HPDE6-E6E7 (cell line): ENCODE results near the gene ZDHHC18.
"Not testable (repeated sequence)": the region's sequence is repeated elsewhere in the genome, so short reads cannot be mapped to it uniquely, and the experiment has no call there.

ENCODE experiments used
- DNase-seq: peaks from one replicate; pipeline ENCODE4 v3.0.0; 2011; ENCODE audit warnings: missing footprints; ENCODE audit errors: extremely low spot score

The ZDHHC18 gene

GRCh38 chr1:26858891-26859640 is 32.6 kb downstream of the ZDHHC18 start:
- DNase-seq, result peak; percentile 84

GRCh38 chr1:26861286-26861701 is 34.8 kb downstream of the ZDHHC18 start:
- DNase-seq, result no peak

DNA sequence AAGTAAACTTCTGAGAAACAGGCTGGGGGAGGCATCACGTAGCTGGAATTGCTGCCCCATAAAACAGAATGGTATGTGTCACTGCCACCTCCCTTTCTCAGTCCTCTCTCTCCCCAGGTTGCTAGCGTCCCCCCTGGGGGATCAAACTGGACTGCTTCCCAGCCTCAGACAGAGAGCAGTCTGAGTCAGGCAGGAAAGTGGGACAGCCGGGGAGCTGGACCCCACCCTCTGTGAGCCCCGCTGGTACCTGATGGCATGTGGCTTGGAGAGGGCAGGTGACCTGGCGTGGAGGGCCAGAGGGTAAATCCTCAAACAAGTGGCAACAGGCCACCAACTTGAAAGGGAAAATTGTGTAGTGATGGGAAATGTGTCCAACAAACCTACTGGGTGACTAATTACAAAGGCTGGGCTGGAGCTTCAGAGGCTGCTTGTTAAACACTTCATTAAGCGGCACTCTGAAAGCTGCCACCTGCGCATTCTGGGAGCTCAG is 35.4 kb downstream of the ZDHHC18 start:
- no peak for DNase-seq

DNA sequence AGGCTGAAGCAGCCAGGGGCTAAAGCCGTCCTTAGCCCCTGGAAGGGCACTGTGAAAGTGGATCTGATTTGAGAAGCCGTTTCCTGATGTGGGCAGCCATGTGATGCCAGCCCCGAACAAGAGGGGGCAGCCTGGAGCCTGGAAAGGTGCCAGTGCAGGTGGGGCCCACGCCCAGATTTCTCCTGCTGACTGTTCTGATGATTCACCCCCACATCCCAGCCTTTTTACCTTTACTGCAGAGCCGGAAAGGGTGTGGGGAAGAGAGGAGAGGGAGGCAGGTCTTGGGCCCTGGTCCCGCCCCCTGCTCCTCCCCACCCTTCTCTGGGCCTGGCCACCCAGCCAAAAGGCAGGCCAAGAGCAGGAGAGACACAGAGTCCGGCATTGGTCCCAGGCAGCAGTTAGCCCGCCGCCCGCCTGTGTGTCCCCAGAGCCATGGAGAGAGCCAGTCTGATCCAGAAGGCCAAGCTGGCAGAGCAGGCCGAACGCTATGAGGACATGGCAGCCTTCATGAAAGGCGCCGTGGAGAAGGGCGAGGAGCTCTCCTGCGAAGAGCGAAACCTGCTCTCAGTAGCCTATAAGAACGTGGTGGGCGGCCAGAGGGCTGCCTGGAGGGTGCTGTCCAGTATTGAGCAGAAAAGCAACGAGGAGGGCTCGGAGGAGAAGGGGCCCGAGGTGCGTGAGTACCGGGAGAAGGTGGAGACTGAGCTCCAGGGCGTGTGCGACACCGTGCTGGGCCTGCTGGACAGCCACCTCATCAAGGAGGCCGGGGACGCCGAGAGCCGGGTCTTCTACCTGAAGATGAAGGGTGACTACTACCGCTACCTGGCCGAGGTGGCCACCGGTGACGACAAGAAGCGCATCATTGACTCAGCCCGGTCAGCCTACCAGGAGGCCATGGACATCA is 36.5 kb downstream of the ZDHHC18 start, which contains the start of gene SFN:
Gene SFN (plus strand): TSS at position 369 of the 904 bp plus-strand sequence. CDS start 64 bp downstream, at position 433.
- DNase-seq, result peak; percentile 71

DNA sequence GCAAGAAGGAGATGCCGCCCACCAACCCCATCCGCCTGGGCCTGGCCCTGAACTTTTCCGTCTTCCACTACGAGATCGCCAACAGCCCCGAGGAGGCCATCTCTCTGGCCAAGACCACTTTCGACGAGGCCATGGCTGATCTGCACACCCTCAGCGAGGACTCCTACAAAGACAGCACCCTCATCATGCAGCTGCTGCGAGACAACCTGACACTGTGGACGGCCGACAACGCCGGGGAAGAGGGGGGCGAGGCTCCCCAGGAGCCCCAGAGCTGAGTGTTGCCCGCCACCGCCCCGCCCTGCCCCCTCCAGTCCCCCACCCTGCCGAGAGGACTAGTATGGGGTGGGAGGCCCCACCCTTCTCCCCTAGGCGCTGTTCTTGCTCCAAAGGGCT is 37.2 kb downstream of the ZDHHC18 start:
- no peak for DNase-seq

DNA sequence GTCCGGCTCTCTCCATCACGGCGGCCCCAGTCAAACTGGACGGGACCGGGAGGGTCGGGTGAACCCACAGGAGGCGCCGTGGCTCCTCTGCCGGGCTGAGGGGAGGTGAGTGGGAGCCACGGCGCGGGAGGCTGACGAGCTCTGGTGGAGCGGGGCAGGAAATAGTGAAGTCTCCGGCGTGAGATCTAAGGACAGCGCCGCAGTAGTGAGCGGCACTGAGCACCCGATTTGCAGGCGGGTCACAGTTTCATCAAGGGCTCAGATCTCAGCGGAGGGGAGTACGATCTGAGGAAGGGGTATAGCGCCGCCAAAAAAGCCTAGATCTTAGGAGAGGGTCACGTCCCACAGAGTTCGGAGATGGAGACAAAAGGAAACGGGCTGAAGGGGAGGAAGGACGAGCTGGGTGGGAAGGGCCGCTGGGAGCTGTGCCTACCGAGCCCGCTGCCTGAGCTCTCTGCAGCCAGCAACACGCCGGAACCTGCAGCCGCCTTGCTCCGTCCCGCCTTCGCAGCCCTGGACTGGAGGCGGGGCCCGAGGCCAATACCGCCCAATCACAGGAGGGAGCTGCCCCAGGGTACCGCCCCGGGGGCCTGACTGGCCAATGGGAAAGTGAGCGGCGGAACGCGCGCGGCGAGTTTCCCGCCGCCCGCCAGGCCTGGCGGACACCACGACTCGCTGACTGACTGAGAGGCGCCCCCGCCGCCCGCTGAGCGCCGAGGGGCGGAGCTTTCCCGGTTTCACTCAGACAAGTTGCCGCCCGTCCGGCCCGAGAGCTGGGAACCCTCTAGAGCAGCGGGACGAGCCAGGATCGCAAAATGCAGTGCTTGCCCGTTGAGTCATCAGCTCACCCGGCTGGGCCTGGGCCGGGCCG is 38.4 kb downstream of the ZDHHC18 start:
- DNase-seq, result peak; percentile 77

- not testable (repeated sequence) for DNase-seq
Observed at GRCh38 chr1:26873097-26873496, 46.6 kb downstream of the ZDHHC18 start.

DNA sequence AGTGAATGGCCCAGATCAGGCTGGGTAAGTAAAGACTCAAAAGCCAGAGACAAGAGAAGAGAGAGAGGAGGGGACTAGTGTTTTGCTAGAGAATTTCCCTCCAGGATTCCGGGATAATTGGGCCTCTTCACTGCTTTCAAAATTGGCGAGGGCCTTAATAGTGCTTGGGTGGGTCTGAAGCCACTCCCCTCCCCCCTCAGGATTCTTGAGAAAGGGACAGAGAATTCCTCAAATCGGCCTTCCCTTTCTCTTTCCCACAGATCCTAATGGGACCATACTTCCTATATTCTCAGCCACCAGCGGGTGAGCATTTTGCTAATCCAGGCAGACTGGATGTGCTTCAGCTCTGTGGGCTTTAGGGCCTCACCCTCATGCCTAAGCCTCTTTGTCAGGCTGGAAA is 48.4 kb downstream of the ZDHHC18 start:
- DNase-seq, result no peak

DNA sequence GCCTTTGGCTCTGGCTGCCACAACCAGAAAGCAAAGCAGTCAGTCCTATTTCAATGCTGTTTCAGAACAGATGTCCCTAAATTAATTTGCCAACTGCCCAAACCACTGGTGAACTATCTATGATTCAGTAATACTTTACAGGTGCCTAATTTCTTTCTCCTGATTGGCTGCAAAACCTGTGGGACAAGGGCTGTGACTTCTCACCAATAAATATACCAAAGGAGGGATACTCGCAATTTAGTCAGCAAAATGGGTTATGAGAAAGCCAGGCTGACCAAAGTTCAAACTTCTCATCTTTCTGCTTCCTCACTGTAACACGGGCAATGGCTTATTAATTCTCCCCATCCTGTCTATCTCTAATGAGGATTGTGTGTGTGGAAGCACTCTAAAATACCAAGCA is 50.8 kb downstream of the ZDHHC18 start:
- DNase-seq, result no peak

DNA sequence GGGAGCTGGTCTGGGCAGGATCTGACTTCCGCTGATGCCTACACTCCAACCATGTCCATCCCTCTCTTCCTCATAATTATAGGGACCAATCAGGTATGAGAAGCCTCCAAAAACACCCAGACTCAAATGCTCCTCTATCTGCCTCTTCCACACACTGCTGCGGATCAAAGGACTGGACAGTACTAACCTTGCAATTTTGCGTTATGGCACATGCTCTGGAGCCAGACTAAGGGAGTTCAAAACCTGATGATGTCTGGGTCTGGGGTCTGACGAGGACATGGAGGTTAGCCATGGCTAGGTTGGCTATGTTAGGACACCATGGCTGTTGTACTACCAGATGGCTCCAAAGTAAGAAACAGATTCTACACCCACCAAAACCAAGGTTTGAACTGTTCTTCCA is 53.3 kb downstream of the ZDHHC18 start:
- DNase-seq, result no peak

- not testable (repeated sequence) for DNase-seq
Observed at GRCh38 chr1:26881611-26882010, 55.1 kb downstream of the ZDHHC18 start.

- no peak for DNase-seq
Observed at GRCh38 chr1:26882696-26883463, 56.4 kb downstream of the ZDHHC18 start.

DNA sequence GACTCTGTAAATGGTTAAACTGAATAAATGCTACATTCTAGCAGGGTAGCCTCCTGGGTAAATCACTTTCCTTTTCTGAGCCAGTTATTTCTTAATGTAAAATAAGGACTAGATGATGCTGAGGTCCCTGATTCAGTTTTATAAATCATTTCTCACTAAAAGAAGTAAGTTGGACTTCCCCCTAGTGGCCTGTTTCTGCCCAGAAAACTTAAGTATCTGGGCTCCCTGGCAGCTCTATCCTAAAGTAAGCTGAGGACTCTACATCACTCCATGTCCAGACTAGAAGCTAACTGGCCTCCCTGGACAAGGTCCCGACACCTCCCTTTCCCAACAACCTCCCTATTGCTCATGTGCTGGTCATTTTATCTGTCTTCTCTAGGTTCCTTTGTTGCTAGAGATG is 60.6 kb downstream of the ZDHHC18 start:
- DNase-seq, result no peak

DNA sequence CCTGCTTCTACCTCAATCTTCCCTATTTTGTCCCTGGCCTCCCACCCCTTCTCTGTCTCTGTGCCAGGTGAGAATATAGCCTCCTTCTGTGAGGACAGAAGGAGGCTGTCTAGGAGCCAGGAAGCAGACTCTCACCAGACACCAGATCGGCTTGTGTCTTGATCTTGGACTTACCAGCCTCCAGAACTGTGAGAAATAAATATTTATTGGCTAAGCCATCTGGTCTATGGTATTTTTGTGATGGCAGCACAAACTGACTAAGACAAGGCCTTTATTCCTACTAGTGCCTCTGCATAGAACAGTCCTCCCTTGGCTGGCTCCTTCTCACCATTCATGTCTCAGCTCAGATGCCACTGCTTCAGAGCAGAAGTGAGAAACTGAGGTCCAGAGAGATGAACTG is 61.7 kb downstream of the ZDHHC18 start:
- no peak for DNase-seq

- DNase-seq, result peak; percentile 74
Observed at GRCh38 chr1:26889551-26890466, 63.3 kb downstream of the ZDHHC18 start, which contains the start of gene GPN2. Gene GPN2, minus strand, starts transcription at chr1:26890283. Its CDS starts 187 bp downstream, at chr1:26890096.

DNA sequence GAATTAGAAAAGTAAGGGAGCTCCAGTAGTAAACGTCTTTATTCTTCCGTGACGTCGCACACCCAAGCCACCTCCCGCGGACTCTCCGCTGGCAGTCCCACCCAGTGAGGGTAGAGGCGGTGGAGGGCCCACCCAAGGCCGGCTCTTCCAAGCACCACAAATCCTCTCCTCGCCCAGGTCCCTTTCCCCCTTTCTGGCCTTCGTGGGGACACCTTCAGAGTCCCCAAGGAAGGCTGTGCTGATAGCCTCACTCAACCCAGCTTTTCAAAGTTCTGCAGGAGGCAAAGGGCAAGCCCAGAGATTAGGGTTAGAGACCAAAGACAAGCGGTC is 63.9 kb downstream of the ZDHHC18 start:
- no peak for DNase-seq

DNA sequence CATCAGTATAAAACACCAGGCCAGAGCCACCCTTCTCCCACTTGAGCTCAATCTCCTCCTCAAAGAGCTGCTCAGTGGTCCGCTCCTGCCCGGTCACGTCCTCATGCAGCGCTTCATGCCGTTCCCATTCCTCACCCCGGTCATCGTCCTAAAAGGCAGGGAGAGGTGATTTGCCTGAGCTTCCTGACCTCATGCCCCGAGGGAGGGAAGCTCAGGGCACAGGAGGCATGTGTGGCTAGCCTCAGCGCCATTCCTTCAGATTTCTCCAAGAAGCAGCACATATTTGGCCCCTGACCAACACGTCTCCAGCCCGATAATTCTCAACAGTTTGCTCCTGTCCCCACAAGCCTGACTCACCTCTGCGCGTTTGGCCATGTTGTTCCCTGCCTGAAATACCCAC is 67.8 kb downstream of the ZDHHC18 start:
- DNase-seq, result peak; percentile 76

DNA sequence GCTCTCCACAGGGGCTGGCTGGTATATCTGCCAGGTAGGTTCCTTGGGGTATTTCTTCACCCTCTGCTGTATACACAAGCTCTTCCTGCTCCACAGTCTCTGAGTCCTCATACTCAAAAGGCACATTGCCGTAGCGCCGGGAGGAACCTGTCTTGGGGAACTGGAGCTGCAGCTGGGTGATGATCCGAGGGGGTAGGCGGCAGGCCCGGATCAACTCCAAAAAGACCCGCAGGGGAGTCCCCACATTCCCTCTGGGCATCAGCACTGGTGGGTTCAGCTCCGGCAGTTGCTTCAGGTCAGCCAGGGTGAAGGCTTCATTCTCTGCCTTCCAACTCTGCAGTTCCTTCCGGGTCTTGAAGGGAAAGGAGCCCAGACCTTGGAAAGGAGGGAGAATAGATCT is 70.9 kb downstream of the ZDHHC18 start:
- DNase-seq, result no peak

DNA sequence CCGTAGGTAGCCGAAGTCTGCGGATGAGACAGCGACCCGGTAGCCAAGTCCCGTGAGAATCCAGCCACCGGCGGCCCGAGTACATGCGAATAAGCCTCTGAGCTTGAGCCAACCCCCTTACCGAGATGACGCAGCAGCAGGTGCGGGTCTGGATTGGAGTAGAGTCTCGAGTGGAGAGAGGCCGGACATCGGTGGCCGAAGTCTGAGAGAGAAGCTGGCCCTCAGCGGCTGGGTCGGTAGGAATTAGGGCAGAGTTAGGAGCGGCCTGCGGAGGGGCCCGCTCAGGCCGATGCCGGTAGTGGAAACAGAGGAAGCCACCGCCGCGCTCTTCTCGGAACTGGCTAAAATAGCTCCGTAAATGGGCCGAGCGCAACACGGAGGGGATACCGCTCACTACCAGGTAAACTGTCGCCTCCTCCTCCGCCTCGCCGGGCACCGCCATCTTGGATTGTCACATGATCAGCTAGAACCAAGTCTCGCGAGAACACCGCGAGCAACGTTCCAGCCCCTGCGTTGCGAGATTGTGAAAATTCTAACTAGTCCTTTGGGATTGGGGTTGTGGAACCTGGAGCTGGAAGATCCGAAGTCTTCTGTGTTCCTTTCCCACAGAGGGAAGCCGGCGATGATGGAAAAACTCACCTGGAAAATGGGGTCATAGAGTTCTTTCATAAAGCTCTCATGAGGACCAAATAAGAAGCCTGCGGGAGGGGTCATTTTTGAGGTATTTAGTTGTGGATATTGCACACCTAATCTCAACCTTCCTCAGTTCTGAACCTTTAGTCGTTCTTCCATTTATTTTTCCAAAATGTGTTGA is 73.7 kb downstream of the ZDHHC18 start, which contains the start of gene GPATCH3:
Gene GPATCH3 (minus strand): TSS at position 467 of the 814 bp plus-strand sequence. CDS start 25 bp downstream, at position 442.
- peak; percentile 85 for DNase-seq
